Medulla oblongata (tissue), 1 donor: ENCODE results near the gene KRT17.
A peak's percentile ranks its signal among the peaks of the same experiment; 100 is the strongest.

Source experiments
- DNase-seq: peaks from one replicate; pipeline ENCODE4 v3.0.0-alpha.2; 2015; ENCODE audit errors: extremely low spot score

The KRT17 gene

DNA sequence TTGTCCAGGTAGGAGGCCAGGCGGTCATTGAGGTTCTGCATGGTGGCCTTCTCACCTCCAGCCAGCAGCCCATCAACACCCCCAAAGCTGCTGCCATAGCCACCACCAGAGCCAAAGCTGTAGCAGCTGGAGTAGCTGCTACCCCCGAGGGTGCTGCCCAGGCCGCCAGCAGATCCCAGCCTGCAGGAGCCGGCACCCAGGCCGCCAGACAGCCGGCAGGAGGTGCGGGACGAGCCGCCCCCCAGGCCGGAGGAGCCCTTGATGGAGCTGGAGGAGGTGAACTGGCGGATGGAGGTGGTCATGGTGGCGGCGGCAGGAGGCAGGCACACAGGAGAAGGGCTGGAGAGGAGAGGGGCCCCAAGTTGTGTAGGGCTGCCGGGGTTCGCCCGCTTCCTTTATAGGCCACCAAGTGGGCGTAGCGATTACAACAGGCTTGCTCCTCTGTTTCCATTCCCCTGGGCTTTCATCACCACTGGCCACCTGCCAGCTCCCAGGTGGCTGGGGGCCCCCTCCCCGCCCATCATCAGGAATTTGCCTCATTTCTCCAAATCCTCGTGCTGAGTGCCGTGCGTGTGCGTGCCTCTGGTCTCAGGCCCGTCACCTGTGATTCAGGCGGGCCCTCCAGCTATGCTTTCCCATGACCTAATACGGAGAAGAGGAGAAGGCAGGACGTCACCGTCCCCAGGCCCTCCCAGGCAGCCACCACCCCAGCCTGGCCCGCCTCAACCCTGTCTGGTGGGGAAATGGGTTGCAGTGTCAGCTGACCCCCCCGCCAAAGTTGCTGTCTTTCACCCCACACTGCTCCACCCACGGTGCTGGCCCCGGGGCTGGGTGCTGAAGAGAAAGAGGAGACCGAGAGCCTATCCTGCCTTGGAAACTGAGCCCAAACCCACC, at the start of gene KRT17:
KRT17 (minus strand) TSS at position 368 of the 894 bp plus-strand sequence; CDS start at position 302, 66 bp downstream.
- DNase-seq: no peak

DNA sequence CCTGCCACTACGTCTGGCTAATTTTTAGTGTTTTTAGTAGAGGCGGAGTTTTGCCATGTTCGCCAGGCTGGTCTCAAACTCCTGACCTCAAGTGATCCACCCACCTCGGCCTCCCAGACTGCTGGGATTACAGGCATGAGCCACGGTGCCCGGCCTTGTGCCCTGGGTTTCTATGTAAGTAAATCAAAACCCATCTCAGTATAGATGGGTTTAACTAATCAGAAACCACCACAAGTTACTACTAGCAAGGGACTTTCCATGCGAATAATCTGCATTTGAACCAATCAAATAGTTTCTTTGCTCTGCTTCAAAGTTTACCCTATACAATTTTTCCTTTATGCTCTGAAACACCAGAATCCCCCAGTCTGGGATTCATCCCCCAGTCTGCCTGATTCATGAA, 47.8 kb upstream of the KRT17 start:
- no peak for DNase-seq

DNA sequence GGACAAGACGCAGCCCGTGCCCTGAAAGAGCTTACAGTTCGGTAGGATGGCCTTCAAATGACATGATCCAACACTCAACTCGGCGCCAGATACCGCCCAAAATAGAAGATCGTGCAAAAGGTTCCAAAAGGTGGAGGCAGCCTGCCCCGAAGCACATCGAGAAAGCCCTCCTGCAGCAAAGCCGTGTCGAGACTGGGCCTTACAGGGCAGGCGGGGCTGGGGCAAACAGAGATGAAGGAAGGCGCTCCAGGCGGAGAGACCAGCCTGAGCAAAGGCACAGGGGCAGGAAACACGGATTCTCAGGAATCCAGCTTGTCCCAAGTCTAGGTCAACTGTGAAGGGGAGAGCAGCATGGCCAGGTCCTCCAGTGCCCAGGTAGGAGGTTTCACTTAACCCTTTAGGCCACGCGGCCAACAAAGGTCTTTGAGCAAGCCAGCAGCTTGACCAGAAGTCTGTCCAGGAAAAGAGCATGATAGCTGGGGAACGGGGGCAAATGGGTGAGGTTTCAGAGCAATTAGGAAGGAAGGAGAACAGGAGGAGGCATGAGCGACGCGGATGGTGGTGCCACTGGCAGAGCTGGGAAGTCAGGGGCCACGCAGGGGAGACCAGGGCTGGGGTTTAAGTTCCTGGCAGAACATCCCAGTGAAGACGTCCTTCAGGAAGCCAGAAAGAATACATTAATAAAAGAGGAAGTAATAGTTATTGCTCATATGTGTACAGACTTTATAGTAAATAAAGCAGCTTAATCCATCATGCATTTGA, 43.1 kb upstream of the KRT17 start:
- DNase-seq: no peak

DNA sequence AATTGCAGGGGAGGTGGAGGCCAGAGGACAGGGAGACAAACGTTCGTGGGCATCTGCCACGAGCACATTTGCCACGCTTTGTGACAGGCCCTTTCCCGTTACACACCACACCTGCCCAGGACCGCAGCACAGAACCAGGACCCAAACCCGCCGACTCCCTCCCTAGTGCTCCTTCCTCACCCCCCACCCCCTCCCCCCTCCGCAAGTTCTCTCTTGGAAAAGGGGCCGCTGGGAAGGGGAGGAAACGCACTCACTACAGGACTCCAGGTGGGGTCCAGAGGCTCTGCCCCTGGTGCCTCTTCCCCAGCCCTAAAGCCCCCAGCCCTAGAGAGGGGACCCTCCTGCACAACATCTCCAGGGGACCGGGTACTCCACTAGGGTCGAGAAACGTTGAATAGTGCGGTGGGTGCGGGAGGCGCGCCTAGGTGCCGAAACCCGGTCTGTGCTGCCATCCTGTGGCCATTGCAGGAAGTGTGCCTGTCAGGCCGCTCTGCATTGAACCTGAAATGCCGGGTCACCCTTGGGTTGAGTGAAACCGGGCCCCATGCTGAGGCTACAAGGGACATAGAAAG, 42.4 kb upstream of the KRT17 start:
- peak; percentile 82 for DNase-seq

DNA sequence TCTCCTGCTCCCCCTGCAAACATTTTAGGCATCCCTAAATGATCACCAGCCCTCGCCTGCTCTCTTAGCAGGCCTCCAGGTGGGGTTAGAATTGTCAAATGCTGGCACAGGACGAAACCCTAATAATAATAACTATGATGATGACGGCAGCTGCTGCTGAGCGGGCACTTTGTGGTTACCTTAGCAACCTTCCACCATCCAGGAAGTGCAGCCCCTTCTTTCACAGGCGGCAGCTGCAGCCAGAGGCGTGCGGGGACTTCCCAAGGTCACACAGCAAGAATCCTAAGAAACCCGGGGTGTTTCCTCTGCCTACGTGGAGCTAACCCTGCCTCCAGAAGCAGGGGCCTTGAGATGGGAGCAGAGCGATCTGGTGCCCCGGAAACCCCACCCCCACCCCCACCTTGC, 41.9 kb upstream of the KRT17 start:
- DNase-seq: peak; percentile 33

DNA sequence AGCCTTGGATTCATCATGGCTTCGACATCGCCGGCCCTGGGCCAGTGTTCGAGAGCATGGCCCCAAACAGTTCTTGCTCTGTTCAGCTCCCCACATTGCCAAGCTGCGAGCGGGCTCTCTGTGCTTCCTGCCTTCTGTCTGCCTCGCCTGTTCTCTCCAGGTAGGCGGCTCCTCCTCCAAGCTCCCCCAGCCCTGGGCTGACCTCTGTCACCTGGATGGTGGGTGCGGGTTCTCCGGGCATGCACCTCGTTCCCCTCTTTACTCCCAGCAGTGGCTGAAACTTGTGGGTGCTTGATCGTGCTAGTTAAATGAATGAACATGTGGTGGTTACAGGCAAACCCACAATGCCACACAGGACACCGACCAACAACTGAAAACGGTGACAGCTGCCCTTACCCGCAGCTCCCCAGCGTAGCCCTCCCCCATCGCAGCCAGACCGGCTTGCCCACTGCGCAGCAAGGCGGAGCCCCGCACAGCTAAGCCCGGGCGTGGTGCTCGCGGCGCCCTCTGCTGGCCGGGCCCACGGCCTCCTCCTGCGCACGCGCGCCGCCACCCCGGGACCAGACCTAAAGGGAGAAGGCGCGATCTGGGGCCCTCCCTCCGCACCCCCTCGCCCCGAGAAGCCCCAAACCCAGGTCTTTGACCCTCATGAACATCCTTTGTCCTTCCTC, 41.3 kb upstream of the KRT17 start:
- DNase-seq: peak; percentile 89

DNA sequence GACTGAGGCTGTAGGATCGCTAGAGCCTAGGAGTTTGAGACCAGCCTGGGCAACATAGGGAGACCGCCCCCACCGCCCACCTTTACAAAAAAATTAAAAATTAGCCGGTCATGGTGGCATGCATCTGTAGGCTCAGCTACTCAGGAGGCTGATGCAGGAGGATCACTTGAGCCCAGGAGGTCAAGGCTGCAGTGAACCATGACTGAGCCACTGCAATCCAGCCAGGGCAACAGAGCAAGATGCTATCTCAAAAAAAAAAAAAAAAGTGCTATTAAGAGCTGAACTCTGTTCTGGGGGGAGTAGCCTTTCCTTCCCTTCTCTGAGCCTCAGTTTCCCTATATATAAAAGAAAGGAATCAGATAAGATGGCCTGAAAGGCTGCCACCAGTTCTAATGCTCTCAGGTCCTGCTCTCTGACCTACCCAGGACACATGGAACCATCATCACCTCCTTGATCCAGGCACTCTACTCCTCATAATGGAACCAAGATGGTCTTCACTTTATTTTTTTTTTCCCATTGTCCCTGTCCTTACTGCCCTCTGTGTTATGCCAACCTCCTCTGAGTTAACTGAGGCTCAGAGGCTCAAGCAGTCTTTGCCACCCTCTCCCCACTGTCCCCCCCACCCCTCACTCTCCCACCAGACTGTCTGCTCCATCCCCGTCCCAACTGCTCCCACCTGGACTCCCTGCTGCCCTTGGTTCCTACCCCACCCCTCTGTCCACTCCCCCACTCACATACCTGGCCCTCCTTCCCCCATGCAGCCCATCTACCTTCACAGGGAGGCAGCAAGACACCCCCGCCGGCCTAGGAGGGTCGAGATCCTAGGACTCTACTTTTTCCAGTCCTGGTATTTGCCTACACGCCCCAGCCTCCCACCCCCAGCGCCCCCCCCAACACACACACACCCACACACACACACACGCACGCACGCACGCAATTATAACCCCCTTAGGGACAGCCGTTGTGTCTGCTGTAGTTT, 40.5 kb upstream of the KRT17 start:
- no peak for DNase-seq

DNA sequence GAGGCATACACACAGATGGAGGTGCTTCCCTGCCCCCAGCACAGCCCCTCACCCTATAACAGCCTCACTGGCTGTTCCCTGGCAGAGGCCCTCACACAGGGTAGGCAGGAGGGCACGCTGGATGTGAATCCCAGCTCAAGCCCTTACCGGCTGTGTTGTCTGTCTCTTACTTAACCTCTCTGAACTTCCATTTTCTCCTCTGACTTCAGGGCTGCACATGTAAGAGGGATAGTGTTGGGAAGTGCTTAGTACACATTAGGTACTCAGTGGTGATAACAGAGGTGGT, 39.7 kb upstream of the KRT17 start:
- DNase-seq: no peak

DNA sequence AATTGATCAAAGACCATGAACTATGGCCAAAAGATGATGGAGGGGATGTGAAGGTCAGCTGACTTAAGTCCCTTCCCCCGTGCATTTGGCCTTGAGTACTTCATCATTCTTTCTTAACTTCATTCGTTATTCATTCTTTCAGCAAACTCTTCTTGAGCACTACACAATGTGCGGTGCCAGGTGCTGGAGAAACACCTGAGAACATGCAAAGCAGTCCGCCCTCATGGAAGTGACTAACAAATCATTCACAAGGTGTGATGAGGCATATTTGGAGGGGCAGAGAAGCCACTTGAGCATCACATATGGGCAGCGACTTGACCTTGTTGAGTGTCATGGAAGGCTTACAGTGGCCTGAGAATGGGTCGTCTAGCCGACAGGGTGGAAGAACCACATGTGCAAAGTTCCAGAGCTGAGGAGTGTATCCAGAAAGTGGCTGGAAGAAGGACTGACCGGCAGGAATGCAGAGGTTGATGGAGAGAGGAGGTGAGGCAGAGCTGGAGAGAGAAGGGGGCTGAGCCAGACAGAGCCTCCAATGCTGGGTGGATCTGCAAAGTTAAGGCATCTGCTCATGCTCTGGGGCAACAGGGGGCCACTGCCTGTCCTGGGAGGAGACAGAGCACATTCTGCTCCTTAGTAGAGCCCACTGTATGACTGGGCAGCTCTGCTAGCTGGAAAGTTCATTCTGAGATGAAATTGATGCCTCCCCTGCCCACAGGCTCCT, 39.2 kb upstream of the KRT17 start:
- DNase-seq: no peak

DNA sequence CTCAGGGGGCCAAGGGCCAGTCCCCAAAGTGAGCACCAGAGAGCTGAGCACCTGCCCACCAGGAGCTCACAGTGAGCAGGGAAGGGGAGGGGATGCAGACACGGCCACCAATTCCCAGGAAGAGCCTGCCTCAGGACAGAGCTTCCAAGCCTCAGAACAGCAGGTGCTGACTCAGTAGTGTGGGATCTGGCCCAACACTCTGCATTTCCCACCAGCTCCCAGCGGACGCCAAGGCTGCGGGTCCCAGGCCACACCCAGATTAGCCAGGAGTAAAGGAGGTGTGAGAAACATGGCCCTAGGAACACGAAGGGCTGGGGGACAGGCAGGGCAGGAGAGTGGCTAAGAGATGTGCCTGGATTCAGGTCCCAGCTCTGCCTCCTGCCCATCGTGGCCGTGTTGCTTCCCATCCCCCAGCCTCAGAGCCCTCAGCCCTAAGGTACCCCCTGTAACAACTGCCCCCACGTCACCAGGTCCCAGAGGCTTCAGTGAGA, 35.9 kb upstream of the KRT17 start:
- no peak for DNase-seq

DNA sequence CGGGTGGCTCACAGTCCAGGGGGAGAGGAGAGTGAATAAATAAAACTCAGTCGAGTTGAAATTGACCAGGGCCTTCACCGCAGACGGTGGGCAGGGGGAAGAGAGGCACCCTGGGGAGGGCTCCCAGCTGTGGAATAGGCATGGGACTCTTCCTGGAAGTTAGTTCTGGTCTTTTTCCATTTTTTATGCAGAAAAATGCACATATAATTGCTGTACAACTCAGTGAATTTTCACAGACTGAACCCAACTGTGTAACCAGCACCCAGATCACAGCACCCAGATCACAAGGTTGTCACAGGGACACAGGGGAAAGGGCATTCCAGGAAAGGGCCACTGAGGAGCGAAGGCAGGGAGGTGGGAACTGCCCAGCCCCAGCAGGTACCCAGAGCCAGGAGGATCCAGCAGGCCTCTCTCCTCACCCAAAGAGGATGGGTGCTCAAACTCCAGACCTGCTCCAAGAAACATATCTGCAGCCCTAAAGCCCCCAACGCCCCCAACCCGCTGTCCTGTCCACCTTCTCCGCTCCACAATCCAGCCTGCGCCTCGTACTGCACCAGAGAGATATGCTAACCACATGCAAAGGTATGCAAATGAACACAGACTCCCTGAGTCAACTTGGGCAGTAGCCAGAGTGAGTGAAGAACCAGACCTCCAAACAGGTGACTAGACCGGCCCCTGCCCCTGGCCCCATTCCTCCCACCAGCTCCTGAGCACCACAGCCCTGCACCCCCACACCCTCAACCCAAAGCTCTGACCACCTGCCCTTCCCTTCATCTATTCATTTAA, 35.2 kb upstream of the KRT17 start:
- no peak for DNase-seq

DNA sequence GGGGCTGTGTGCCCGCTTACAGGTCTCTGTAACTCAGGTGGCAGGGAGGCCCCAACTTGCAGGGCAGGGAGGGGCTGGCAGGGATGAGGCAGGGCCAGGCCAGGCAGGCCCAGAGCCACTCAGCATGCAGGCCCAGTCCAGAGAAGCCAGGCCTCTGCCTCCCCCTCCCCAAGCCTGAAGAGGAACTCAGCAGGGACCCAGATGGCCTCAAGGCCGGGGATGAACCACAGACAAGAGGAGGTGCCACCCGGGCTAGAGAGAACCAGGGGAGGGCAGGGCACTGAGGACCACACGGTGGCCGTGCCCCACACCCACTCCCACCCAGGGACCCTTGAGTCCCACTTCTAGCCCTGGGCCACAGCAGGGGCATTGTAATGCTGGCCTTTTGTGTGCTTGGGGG, 34.5 kb upstream of the KRT17 start:
- no peak for DNase-seq

DNA sequence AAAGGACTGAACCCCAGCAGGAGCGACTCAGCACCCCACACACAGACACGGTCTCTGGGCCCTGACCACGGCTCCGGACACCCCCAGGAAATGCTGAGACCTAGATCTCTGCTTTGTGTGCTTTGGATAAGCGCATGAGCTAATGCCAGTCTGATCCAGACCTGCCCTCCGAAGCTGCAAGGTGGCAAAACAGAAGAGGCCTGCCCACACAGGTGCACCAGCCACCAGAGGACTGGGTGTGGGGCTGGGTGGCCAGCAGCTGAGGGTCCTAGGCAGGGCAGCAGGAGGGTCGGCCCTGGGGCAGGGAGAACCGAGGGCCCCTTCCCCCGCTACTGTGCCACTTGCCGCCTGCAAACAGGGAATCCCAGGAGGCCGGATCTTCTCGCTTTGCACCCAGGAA, 33.6 kb upstream of the KRT17 start:
- DNase-seq: no peak

DNA sequence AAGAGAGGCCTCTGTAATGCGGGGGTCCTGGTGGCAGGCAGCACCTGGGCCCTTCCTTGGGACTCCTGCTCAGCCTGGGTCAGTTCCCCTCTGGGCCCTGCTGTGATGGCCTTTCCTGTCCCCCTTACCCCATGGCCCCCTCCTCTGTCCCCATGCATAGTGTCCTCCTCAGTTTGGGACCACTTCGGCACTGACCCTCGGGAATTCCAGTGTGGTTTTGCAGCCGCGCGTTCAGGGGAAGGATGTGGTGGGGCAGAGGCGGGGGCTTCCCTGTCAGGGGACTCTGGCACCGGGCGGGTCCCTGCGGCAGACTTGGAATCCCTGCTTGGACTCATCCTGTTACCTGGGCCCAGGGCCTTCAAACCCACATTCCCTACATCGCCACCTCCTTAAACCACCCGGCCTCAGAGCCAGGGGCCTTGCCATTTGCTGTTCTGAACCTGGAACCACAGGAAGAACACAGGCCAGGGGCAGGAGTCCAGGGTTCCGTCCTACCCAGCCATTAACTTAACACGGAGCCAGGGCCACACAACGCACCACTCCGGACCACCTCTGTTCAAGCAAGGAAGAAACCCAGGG, 32.9 kb upstream of the KRT17 start:
- no peak for DNase-seq

DNA sequence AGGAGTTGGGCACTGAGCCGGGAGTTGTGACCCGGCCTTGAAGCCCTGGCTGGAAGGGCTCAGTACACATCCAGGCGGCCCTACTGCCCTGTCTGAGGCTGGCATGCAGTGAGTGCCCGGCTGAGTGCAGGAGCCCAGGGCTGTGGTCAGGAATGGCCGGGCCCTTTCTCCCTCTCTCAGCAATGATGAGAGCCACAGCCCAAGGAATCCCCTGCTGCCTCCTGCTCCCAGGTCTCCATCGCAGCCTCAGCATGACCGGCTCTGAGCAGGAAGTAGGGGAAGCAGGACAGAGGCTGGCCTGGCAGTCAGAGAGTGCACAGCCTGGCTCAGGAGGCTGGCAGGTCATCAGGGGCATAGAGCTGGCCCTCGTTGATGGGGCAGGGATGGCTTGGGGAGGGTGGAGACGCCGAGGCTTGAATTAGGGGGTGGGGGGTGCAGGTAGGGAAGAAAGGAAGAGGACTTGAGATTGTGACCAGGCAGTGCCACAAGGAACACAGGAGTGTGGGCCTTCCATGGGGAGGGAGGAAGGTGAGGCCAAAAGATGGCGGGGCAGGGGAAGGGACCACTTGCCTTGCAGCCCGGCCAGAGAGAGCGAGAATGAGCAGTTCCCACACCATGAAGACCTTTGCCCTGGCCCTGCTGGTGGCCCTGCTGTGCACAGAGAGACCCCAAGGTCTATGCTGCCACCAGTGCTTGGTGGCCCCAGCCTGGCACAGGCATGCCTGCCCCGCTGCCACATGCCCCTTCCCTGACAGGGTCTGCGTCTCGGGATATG, 32.1 kb upstream of the KRT17 start:
- DNase-seq: no peak

DNA sequence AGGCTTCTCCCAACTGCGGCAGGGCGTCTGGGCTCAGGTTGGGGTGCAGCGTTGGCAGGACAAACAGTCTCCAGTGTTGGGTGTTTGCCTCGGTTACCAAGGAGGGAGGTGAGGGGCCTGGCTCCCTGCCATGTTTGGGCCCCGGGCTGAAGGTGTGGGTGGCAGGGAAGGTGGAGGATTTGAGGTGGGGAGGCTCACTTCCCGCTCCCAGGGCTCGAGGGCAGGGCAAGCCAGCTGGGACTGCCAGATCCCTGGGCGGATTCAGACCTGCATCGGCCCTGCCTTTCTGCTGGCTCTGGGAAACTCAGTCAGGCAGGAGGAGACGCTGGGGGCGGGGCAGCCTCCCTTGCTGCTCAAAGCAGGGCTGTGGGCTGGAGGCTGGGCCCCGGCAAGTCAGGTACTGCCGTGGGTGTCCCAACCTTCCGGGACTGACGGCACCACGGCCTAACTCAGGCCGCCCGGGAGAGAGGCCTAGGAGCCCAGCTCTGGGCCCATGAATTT, 31.3 kb upstream of the KRT17 start:
- DNase-seq: no peak

DNA sequence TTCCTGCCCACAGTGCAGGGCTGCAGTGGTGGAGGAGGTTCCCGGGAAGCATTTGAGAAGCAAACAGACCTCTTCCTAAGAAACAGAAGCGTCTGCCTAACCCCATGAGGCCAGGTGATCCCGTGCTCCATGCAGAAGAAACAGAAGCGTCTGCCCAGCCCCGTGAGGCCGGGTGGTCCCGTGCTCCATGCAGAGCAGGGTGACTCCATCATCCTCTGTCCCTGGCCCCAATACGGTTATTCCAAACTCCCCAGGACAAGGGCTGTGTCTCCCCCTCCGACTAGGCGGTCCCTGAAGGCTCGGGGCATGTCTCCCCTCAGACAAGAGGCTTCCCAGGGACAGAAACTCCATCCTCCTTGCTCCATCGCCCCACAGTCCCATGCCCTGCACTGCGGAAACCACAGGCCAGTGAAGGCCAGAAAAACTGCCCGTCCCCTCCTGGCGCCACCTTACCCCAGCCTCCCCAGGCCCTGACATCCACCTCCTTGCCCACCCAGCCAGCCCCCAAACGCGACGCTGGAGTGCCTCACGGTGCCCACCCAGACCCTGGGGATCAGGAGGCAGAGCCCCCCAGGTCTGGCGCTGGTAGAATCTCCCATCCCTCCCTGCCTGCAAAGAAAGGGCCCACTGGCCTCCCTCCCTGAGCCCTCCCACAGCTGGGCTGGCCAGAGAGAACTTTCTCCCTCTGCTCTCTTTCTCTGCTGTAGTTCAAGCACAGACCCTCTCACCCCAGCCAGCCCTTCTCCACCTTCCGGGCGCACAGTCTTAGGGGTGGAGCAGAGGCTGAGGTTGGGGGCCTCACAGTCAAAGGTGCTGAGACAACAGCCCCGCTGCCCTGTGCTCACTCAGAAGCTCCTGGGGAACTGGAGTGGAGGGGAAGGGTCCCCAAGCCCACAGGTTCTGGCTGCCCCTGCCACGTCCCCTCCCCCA, 30.6 kb upstream of the KRT17 start:
- DNase-seq: no peak
